Subcutaneous adipose tissue (tissue), 4 donors: ENCODE measurements around the gene RECK. TPM values are rescaled to one million over a fixed set of nuclear protein-coding genes. Genes with fewer than 3 reads are reported as not detected.

ENCODE experiments used
- CTCF ChIP-seq: fragments of 450-650 bp; IDR thresholded peaks from one replicate; pipeline ENCODE4 v1.5.1; 2016; ENCODE audit warnings: low read depth, mild to moderate bottlenecking, control low read depth, antibody characterized with exemption, moderate library complexity
- total RNA-seq, 4 donors: library from RNA; depleted of rRNA; stranded (reverse); fragments of >200 nt; gene quantifications; one replicate each; pipeline ENCODE4 v1.1.0, GENCODE V29; 2016

RECK gene
- total RNA-seq, 4 donors from 2014 or later, result 17.0 to 28.0 (median 21.2) TPM

DNA sequence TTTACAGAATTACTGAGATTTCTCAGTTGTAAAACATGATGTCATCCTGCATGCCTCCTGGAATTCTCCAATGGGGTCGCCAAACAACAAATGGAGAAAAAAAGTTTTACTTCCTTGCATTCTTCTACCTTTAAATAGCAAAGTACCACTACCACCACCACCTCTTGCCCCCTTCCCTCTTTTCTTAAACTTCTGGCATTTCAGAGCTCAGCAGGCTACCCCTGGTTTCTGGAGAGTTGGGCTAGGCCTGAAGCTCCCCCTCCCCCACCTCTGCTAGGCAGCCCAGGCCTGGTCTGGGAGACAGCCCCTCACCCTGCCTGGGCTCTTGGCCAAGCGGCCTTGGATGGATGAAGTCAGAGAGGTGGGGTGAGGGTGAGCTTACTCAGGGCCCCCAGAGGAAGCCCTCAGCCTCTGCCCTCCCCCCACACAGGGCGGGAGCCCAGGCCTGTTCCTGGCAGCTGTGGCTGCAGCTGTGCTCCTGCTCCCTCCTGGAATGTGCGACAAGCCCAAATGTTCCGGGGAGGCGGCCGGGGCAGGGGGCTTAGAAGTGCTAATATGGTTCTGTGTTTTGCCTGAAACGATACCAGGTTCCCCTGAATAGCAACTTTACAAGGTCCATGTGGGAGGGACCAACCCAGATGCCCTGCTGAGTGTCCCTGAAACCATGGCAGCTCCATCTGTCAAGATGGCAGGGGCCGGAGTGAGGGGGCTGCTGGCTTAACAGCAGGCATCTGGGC is 126.5 kb downstream of the RECK start:
- no peak for TF ChIP-seq CTCF

DNA sequence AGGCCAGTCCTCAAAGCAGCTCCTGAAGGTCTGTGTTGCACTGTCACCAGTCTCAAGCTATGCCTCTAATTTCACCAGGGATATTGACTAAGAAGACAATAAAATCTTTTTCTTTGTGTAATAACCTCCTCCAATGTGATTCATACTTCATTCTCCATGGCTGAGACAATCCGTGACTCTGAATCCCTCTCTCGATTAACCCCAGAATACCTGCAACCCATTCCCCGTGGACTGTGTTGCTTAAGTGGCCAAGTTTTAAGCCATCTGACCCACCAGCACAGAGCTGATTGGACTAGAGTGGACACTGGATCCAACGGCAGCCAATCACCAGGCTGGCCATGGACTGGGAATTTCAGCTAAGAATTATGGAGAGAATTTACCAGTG is 127.1 kb downstream of the RECK start:
- no peak for TF ChIP-seq CTCF

DNA sequence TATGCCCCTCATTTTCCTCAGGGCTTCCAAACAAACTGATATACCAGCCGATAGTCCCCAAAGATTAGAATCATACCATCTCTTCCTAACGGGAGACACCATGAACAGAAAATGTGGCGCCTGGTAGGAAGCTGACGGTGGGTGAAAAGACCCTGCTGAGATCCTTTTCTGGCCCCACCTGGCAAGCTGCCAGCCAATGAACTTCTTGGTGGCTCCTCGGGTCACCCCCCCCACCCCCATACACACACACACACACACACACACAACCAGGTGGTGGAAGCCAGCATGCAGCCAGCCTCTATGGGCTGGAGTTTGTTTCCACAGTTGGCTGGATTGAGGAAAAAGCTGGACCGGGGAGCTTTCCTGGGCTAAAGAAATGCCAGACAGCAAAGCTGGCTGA is 127.7 kb downstream of the RECK start:
- TF ChIP-seq CTCF, result no peak

GRCh38 chr9:36164989-36165388 is 128.3 kb downstream of the RECK start:
- no peak for TF ChIP-seq CTCF

- no peak for TF ChIP-seq CTCF
These were observed 129.1 kb downstream of the RECK start for GRCh38 chr9:36165826-36166167.

DNA sequence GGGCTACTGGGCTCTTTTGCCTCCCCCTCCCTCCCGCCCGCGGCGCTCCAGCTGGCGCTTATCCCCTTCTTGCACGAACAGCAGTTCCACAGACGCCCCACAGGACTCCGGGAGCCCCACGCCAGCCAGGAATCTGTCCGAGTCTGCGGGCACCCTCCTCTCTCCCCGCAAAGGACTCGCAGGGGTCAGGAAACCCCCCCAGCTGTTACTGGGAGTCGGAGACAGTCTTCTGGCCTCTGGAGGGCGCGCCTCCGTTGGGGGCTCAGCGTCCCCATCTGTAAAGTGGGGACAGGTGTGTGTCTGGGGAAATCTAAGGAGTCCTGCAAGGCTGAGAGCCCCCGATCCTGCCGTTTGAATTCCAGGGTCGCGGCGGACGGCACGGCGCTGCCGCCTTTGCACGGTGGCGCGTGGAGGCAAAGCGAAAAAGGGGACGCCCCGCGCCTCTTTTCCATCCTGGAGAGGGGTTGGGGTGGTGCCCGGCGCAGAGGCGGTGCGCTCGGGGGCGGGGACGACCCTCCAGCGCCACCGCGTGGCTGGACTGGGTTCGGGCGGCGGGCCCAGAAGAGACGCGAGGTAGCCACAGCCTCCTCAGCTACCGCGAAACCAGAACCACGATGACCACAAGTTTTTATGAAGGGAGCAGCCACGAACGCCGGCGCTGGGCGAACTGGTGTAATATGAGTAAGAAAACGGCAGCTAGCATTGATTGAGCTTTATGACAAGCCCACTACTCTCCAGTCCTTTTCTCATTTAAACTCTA is 129.6 kb downstream of the RECK start:
- no peak for TF ChIP-seq CTCF

- no peak for TF ChIP-seq CTCF
These were observed 132.5 kb downstream of the RECK start, which contains the start of gene CCIN for GRCh38 chr9:36169166-36169565. CCIN (plus strand) TSS chr9:36169388; CDS start chr9:36169503, 115 bp downstream.
